Heart right ventricle (tissue), 16 donors: ENCODE data around the gene KCNE4. TPM values are rescaled to one million over a fixed set of nuclear protein-coding genes. Genes with fewer than 3 reads are reported as not detected.

Experiments used
- ATAC-seq, 8 donors: fragments of 200-7000 bp; cut with Tn5 transposase; one replicate each; pipeline ENCODE4 v1.9.1; 2020; ENCODE audit warnings: mild to moderate bottlenecking in 8 of 8, moderate library complexity in 8 of 8, moderate number of reproducible peaks in 1 of 8
- DNase-seq, 2 donors: peaks; one replicate each; pipeline ENCODE4 v3.0.0-alpha.2; 2020
- H3K27ac ChIP-seq, 10 donors: fragments of 200-600 bp; sonication (generic) in 2 of 10; one replicate each; pipeline versions ENCODE4 v1.5.0 to v1.8.0; 2020 to 2022; ENCODE audit warnings: mild to moderate bottlenecking in 3 of 10
- H3K27me3 ChIP-seq, 7 donors: fragments of 200-600 bp; one replicate each; pipeline ENCODE4 v1.8.0; 2021 to 2022; ENCODE audit warnings: mild to moderate bottlenecking in 2 of 7
- H3K36me3 ChIP-seq, 9 donors: fragments of 200-600 bp; sonication (generic) in 1 of 9; one replicate each; pipeline versions ENCODE4 v1.5.0 to v1.8.0; 2020 to 2022; ENCODE audit warnings: mild to moderate bottlenecking in 2 of 9
- H3K4me1 ChIP-seq, 9 donors: fragments of 200-600 bp; sonication (generic) in 1 of 9; one replicate each; pipeline versions ENCODE4 v1.5.0 to v1.8.0; 2020 to 2022; ENCODE audit warnings: mild to moderate bottlenecking in 4 of 9
- H3K4me3 ChIP-seq, 10 donors: fragments of 200-600 bp; sonication (generic) in 2 of 10; one replicate each; pipeline versions ENCODE4 v1.5.0 to v1.8.0; 2020 to 2022; ENCODE audit warnings: mild to moderate bottlenecking in 7 of 10, moderate library complexity in 2 of 10
- H3K9me3 ChIP-seq, 11 donors: fragments of 200-600 bp in 10 of 11; sonication (generic) in 2 of 11; one replicate each; pipeline versions ENCODE4 v1.5.0 to v1.8.0; 2013 to 2022; ENCODE audit warnings: mild to moderate bottlenecking in 2 of 11, control low read depth in 1 of 11, moderate library complexity in 1 of 11
- WGBS, 2 donors: extraction: QIAGEN DNeasy Blood & Tissue Kit; methylation state at CpG; one replicate each; pipeline ENCODE4 v1.1.7; 2013; ENCODE audit warnings: inconsistent platforms in 1 of 2; 5-methylcytosine and 5-hydroxymethylcytosine counted together
- intact Hi-C, 10 donors: fragments of 100-400 bp; cut with DNase I; formaldehyde crosslinking; loops; one replicate each; pipeline versions ENCODE4 v1.11.1 to v1.14.2; 2022
- polyA plus RNA-seq, 2 donors: library from polyadenylated mRNA; stranded (reverse); fragments of 200-250 nt; gene quantifications; one replicate each; pipeline ENCODE4 v1.2.3, GENCODE V29; 2013
- total RNA-seq, 10 donors: library from RNA; stranded (reverse); fragmentation: NEBNext Ultra II Directional in 3 of 10; extraction: Animal tissue kit (Norgen Biotek cat#: 25700) in 3 of 10; gene quantifications; one replicate each; pipeline versions ENCODE4 v1.2.1 to v1.2.4, GENCODE V29; 2021 to 2023
- TF ChIP-seq, protein P1 (sequence below), 9 donors: fragments of 200-600 bp; sonication (generic) in 2 of 9; IDR thresholded peaks; one replicate each; pipeline versions ENCODE4 v1.5.0 to v1.8.0; 2021 to 2022; ENCODE audit warnings: antibody characterized with exemption in 9 of 9, mild to moderate bottlenecking in 5 of 9, moderate library complexity in 1 of 9
- donor health status: Arrhythmogenic right ventricular cardiomyopathy.
- donor health status: ischemic (EF 13 %, LVEDD 7.1; RV severe dilation, severe dysfunction).
- donor health status: healthy with polysubstance abuse.
- donor health status: DM: no; HTN: yes; CAD: no.
- donor health status: DM: no; HTN: no; CAD: no.
- donor health status: ischemic (EF 25% LVEDD 6.9; RV normal size, moderate dysfunction).
- donor health status: ischemic (EF 25% LVEDD 5.7; RV mildly dilated, moderate dysfunction).
- donor health status: healthy.
- donor health status: DM: yes; HTN: yes; CAD: no.
- donor health status: Ischemic cardiomyopathy.
- donor health status: ischemic (EF 35%, LVEDD 5.7; RV mildly dilated, moderate dysfunction).
- donor health status: nonischemic (EF 11% LVEDD 7.7; RV severe dilation, severe dysfunction).
- donor health status: DM: yes; HTN: yes; CAD: no.
- donor health status: PGD.
- donor health status: ischemic (EF 29% LVEDD 5.4; RV normal size, mild dysfunction).
- donor health status: nonischemic (EF 23%, LVEDD 6.1; RV moderate dilation, normal function).

The KCNE4 gene
- total and polyA plus RNA-seq, 12 donors = 0.28 to 5.2 (median 1.4) TPM

DNA sequence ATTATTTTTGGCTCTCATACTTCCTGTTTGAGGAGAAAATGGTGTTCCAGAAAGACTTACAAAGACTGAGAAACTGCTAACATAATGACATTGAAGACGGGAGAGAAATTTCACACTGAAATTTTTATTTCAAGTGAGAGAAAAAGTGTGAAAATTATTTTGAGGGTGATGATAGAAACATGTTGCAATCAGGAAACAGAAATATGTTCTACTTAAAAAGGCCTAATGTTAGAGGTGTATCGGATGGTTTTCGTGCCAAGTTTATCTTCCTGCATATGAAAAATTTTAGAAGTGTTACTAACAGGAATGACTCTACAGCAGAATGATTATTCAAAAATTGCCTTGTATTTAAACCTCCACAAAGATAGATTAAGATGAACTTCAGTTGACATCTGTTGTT is 50.5 kb downstream of the KCNE4 start:
- Histone ChIP-seq H3K36me3 (no peaks in the 10 kb centered on the region), H3K27ac (peak overlapping the region in 4 of 10 donors; percentile 13 to 54 (median 23)), H3K4me1 (peaks cover 0 to 32% (median 16%) of the 10 kb centered on the region in 9 donors), H3K27me3 (no peaks in the 10 kb centered on the region), H3K9me3 (no peaks in the 10 kb centered on the region), H3K4me3 (no peak overlapping the region)
- TF ChIP-seq, protein P1, sequence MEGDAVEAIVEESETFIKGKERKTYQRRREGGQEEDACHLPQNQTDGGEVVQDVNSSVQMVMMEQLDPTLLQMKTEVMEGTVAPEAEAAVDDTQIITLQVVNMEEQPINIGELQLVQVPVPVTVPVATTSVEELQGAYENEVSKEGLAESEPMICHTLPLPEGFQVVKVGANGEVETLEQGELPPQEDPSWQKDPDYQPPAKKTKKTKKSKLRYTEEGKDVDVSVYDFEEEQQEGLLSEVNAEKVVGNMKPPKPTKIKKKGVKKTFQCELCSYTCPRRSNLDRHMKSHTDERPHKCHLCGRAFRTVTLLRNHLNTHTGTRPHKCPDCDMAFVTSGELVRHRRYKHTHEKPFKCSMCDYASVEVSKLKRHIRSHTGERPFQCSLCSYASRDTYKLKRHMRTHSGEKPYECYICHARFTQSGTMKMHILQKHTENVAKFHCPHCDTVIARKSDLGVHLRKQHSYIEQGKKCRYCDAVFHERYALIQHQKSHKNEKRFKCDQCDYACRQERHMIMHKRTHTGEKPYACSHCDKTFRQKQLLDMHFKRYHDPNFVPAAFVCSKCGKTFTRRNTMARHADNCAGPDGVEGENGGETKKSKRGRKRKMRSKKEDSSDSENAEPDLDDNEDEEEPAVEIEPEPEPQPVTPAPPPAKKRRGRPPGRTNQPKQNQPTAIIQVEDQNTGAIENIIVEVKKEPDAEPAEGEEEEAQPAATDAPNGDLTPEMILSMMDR (IDR thresholded peaks at IDR 0.05) = no peak
- intact Hi-C loops = loop anchor here in 8 of 10 donors (5.0 to 10.0 kb wide), 4 partner anchors 118 to 130 kb away; no protein-coding TSS in a partner anchor
- DNase-seq (no peak), ATAC-seq (peak in 1 of 8 donors; percentile 26)
- 64 to 67% methylated on average over 3 of the region's 3 CpGs for WGBS, 2 donors

DNA sequence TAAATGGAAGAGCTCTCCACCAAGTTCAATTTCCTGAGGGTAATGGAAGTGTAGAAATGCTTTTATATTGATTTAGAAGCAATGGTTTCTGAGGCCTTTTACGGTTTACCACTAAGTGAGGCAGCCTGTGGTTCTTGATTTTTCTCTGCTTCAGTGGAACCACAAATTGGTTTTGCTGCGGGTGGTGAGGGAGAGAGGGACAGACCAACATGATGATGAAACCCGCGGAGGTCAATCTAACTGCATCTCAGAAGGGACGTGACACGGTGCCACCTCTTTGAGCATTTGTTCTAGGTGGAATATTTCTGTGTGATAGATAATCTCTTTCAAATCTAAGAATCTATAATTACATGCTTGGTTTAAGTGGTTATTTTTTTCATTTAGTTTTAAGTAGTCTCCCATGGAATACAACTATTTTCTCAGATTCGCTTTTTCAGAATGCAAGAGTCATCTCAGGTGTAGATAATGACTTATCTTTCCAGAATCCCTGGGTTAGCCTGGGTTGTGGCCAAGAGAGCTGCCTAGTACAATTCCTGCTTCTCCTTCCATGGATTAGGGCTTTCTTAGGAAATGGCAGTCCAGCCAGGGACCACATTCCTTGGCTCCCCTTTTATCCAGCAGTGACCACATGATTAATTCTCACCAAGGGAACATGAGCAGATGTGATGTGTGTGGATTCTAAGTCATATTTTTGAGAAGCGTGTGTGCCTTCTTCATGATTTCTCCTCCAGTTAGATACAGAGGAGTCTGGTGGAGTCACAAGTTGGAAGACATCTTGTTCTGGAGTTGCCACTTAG is 52.5 kb downstream of the KCNE4 start:
- Histone ChIP-seq H3K27me3 (no peaks in the 10 kb centered on the region), H3K27ac (no peak overlapping the region), H3K4me1 (peaks cover 0 to 31% (median 16%) of the 10 kb centered on the region in 9 donors), H3K36me3 (no peaks in the 10 kb centered on the region), H3K9me3 (no peaks in the 10 kb centered on the region), H3K4me3 (no peak overlapping the region)
- intact Hi-C loops = loop anchor here in 8 of 10 donors (5.0 to 10.0 kb wide), 4 partner anchors 120 to 132 kb away; no protein-coding TSS in a partner anchor
- ATAC-seq = no peak
- TF ChIP-seq, protein P1 (IDR thresholded peaks at IDR 0.05) = no peak
- WGBS, 2 donors = 94 to 97% methylated on average over 8 of the region's 8 CpGs
- no peak for DNase-seq

Other genes with a start within 250 kb of the KCNE4 start
- 10 to 100 TPM; 37.9 to 67.2 (median 54.8) TPM for gene ACSL3, start 191.2 kb upstream of the KCNE4 start, total RNA-seq
- 10 to 100 TPM; 12.7 to 20.3 TPM for gene ACSL3, start 191.2 kb upstream of the KCNE4 start, polyA plus RNA-seq